K562 (cell line): Measurements from ENCODE around the gene FARP1. TPM values are rescaled to one million over a fixed set of nuclear protein-coding genes. Genes with fewer than 3 reads are reported as not detected.

ENCODE experiments used
- ATAC-seq: fragments of 200-7000 bp; cut with Tn5 transposase; 3 replicates; pipeline ENCODE4 v1.9.1; 2020; ENCODE audit warnings: moderate library complexity
- BruUV-seq: library from RNA; stranded (reverse); fragments of 400-500 nt; replicated peaks from 2 replicates; lab custom pipeline; 2021; lab: Mats Ljungman, UMichigan
- CTCF ChIA-PET: fragments of 300-600 bp; formaldehyde crosslinking; extraction: SDS; loops from one replicate; lab custom pipeline; 2021; ENCODE audit warnings: low intra/inter-chr PET ratio; lab: Yijun Ruan, JAX
- POLR2A ChIA-PET: fragments of 300-600, 350-650 bp; sonication (Branson Sonifier 250); formaldehyde crosslinking; extraction: SDS; loops from one replicate; lab custom pipeline; 2021; ENCODE audit warnings: antibody characterized with exemption, inconsistent platforms; lab: Yijun Ruan, JAX
- DNase-seq, 4 experiments: peaks; one replicate each; pipeline versions ENCODE4 v3.0.0 to v3.0.0-alpha.2; 2011 to 2018; ENCODE audit warnings: low spot score in 3 of 4, mixed read lengths in 3 of 4; ENCODE audit errors: extremely low read depth in 1 of 4
- FAIRE-seq: peaks from 2 replicates; lab custom pipeline; 2011; peaks lifted over from hg19 to GRCh38; lab: Jason Lieb, UNC
- H2AFZ ChIP-seq: 2 replicates; pipeline ENCODE4 v1.6.0; 2011; ENCODE audit warnings: low read depth, low read length, control low read depth, inconsistent platforms
- H3K27ac ChIP-seq: fragments of 200-600 bp; 3 replicates; pipeline ENCODE4 v1.8.0; 2011; ENCODE audit warnings: low read depth, mild to moderate bottlenecking, control low read depth, inconsistent platforms, low read length, moderate library complexity, mixed read lengths; ENCODE audit errors: extremely low read depth
- H3K27me3 ChIP-seq, 2 experiments: fragments of 300-600 bp in 1 of 2; 2 replicates in 1 of 2; 3 replicates in 1 of 2; pipeline versions ENCODE4 v1.6.0 to v1.8.0; 2011; ENCODE audit warnings: inconsistent platforms in 2 of 2, low read length in 2 of 2, mild to moderate bottlenecking in 1 of 2, mixed read lengths in 1 of 2, moderate library complexity in 1 of 2; ENCODE audit not compliant: control insufficient read depth in 2 of 2, insufficient read depth in 2 of 2
- H3K36me3 ChIP-seq: fragments of 300-600 bp; 3 replicates; pipeline ENCODE4 v1.8.0; 2011; ENCODE audit warnings: mild to moderate bottlenecking, low read length, inconsistent platforms; ENCODE audit not compliant: control insufficient read depth, insufficient read depth
- H3K4me1 ChIP-seq, 2 experiments: fragments of 200-600 bp in 1 of 2; replicated peaks in 1 of 2; 2 replicates in 1 of 2; 3 replicates in 1 of 2; pipeline versions ENCODE4 v1.5.1 to v1.8.0; 2011; ENCODE audit warnings: inconsistent platforms in 2 of 2, low read length in 2 of 2, mild to moderate bottlenecking in 1 of 2, mixed read lengths in 1 of 2, moderate library complexity in 1 of 2; ENCODE audit not compliant: control insufficient read depth in 2 of 2, insufficient read depth in 2 of 2
- H3K4me2 ChIP-seq: 2 replicates; pipeline ENCODE4 v1.6.1; 2011; ENCODE audit warnings: low read length, control low read depth, inconsistent platforms, mixed read lengths; ENCODE audit not compliant: insufficient read depth
- H3K4me3 ChIP-seq: fragments of 200-600 bp; sonication (generic), shearing (Covaris generic); 2 replicates; pipeline ENCODE4 v1.5.1; 2016; ENCODE audit warnings: control low read depth, inconsistent platforms
- H3K79me2 ChIP-seq: fragments of 200-600 bp; 3 replicates; pipeline ENCODE4 v1.8.0; 2011; ENCODE audit warnings: low read length, inconsistent platforms; ENCODE audit not compliant: control insufficient read depth, insufficient read depth
- H3K9ac ChIP-seq, 2 experiments: 2 replicates each; pipeline versions ENCODE4 v1.6.0 to v1.6.1; 2011; ENCODE audit warnings: low read depth in 2 of 2, low read length in 2 of 2, control low read depth in 1 of 2, inconsistent platforms in 1 of 2, mild to moderate bottlenecking in 1 of 2, mixed read lengths in 1 of 2; ENCODE audit not compliant: insufficient read depth in 1 of 2
- H3K9me1 ChIP-seq: one replicate; pipeline ENCODE4 v1.6.0; 2011; ENCODE audit warnings: inconsistent platforms, mild to moderate bottlenecking, low read length, moderate library complexity; ENCODE audit not compliant: control insufficient read depth, insufficient read depth
- H3K9me3 ChIP-seq: replicated peaks from 2 replicates; pipeline ENCODE4 v1.5.1; 2011; ENCODE audit warnings: low read depth, low read length, inconsistent platforms; ENCODE audit not compliant: control insufficient read depth, insufficient read depth
- H4K20me1 ChIP-seq: replicated peaks from 2 replicates; pipeline ENCODE4 v1.6.1; 2011; ENCODE audit warnings: low read length, inconsistent platforms, mixed read lengths; ENCODE audit not compliant: control insufficient read depth, insufficient read depth
- IRF2 ChIP-seq: sonication (generic); formaldehyde crosslinking; IDR thresholded peaks from 2 replicates; pipeline ENCODE4 v1.8.1; 2022; ENCODE audit warnings: mild to moderate bottlenecking, missing genetic modification reagents
- MED1 ChIP-seq: sonication (generic); formaldehyde crosslinking; IDR thresholded peaks from 2 replicates; pipeline ENCODE4 v1.8.1; 2023; ENCODE audit warnings: missing genetic modification reagents, borderline replicate concordance
- PHF8 ChIP-seq: fragments of 200-600 bp; sonication (generic); IDR thresholded peaks from 2 replicates; pipeline ENCODE4 v1.6.1; 2012; ENCODE audit warnings: mixed run types, mild to moderate bottlenecking, inconsistent platforms, low read length, moderate library complexity, borderline replicate concordance
- POLR3G ChIP-seq: IDR thresholded peaks from 2 replicates; pipeline ENCODE4 v1.6.1; 2011; ENCODE audit not compliant: insufficient read length, insufficient replicate concordance; ENCODE audit errors: extremely low read depth
- SIRT6 ChIP-seq: IDR thresholded peaks from one replicate; pipeline ENCODE4 v1.6.1; 2012; ENCODE audit warnings: low read depth, mild to moderate bottlenecking, control low read depth, inconsistent platforms, low read length, moderate library complexity
- STAG1 ChIP-seq: sonication (generic); formaldehyde crosslinking; IDR thresholded peaks from 2 replicates; pipeline ENCODE4 v1.5.0; 2020; ENCODE audit warnings: missing genetic modification reagents, borderline replicate concordance
- TBP ChIP-seq: optimal IDR thresholded peaks from 2 replicates; pipeline ENCODE3; 2011; ENCODE audit warnings: low read depth, low read length, improper control_type of control experiment
- TFAM ChIP-seq: fragments of 250-450 bp; sonication (Bioruptor Pico); conservative IDR thresholded peaks from 2 replicates; pipeline ENCODE4 v1.5.0; 2021; ENCODE audit warnings: mild to moderate bottlenecking, moderate library complexity
- ZFPM2 ChIP-seq: fragments of 250-450 bp; sonication (Bioruptor Pico); IDR thresholded peaks from 2 replicates; pipeline ENCODE4 v1.5.1; 2022; ENCODE audit warnings: mild to moderate bottlenecking
- WGBS: fragments of 100-300 bp; shearing (Covaris generic); methylation state at CpG from one replicate; pipeline ENCODE4 v1.1.6; 2016; ENCODE audit warnings: low coverage, mixed read lengths; ENCODE audit not compliant: insufficient coverage; ENCODE audit errors: missing lambda C conversion rate; 5-methylcytosine and 5-hydroxymethylcytosine counted together
- in situ Hi-C: fragments of 300-500 bp; cut with MboI; formaldehyde crosslinking; loops from 4 replicates; pipeline ENCODE4 v1.15.0; 2018; ENCODE audit warnings: inconsistent platforms, mixed read lengths
- intact Hi-C: fragments of 100-400 bp; cut with micrococcal nuclease; formaldehyde crosslinking; loops from 2 replicates; pipeline ENCODE4 v1.14.2; 2022
- polyA plus RNA-seq, 8 experiments: library from polyadenylated mRNA; depleted of rRNA in 4 of 8; stranded (reverse) in 5 of 8; unstranded in 3 of 8; fragments of >200 nt; fragmentation: Nextera tagmentation in 2 of 8; fragmentation: Illumina TruSeq in 1 of 8; extraction: Ambion mirVana in 2 of 8; extraction: Trizol in 1 of 8; gene quantifications; 2 replicates each; pipeline versions ENCODE4 v1.2.1 to v1.2.3, GENCODE V29; 2011 to 2014; ENCODE audit warnings: inconsistent platforms in 1 of 8, missing spikeins in 1 of 8
- total RNA-seq, 7 experiments: library from RNA; depleted of rRNA in 6 of 7; stranded (reverse); fragments of >200 nt in 6 of 7; fragmentation: Illumina TruSeq in 2 of 7; extraction: Trizol in 2 of 7; gene quantifications; 2 replicates each; pipeline versions ENCODE4 v1.2.1 to v1.2.3, GENCODE V29; 2011 to 2021; ENCODE audit warnings: low replicate concordance in 1 of 7
- TF ChIP-seq, protein P1 (sequence below): fragments of 150-350 bp; conservative IDR thresholded peaks from 2 replicates; pipeline ENCODE4 v1.6.1; 2014; ENCODE audit warnings: low read length

The FARP1 gene
- total and polyA plus RNA-seq, 9 of the 15 experiments (the other 6 are each of a cell fraction or from before 2014, with no cell fraction given) = 0.03 to 0.29 (median 0.05) TPM; not detected in 3

GRCh38 chr13:98436233-98436910 is 293.5 kb downstream of the FARP1 start:
- H4K20me1 ChIP-seq = no peaks in the 10 kb centered on the region
- no peaks in the 10 kb centered on the region for H3K79me2 ChIP-seq
- no peak overlapping the region for H2AFZ ChIP-seq
- H3K4me1 ChIP-seq = no peaks in the 10 kb centered on the region
- no peaks in the 10 kb centered on the region for H3K9me3 ChIP-seq
- FAIRE-seq (no peak), DNase-seq (no peak), ATAC-seq (no peak)
- WGBS = 2% methylated on average over 11 of the region's 12 CpGs
- no peak overlapping the region for H3K4me3 ChIP-seq
- no peak overlapping the region for H3K9ac ChIP-seq
- ChIA-PET POLR2A (no interaction called here), CTCF (no interaction called here)
- in situ Hi-C loops (no loop called here), intact Hi-C loops (no loop called here)
- H3K27me3 ChIP-seq = peaks cover 23 to 84% of the 10 kb centered on the region in 2 experiments
- H3K9me1 ChIP-seq = no peaks in the 10 kb centered on the region
- BruUV-seq = no TSS peak
- no peaks in the 10 kb centered on the region for H3K36me3 ChIP-seq
- TF ChIP-seq PHF8 = no peak
- no peak for TF ChIP-seq POLR3G
- no peak for TF ChIP-seq ZFPM2 (CRISPR knock-in tag)
- H3K4me2 ChIP-seq = no peak overlapping the region
- H3K27ac ChIP-seq = no peak overlapping the region

DNA sequence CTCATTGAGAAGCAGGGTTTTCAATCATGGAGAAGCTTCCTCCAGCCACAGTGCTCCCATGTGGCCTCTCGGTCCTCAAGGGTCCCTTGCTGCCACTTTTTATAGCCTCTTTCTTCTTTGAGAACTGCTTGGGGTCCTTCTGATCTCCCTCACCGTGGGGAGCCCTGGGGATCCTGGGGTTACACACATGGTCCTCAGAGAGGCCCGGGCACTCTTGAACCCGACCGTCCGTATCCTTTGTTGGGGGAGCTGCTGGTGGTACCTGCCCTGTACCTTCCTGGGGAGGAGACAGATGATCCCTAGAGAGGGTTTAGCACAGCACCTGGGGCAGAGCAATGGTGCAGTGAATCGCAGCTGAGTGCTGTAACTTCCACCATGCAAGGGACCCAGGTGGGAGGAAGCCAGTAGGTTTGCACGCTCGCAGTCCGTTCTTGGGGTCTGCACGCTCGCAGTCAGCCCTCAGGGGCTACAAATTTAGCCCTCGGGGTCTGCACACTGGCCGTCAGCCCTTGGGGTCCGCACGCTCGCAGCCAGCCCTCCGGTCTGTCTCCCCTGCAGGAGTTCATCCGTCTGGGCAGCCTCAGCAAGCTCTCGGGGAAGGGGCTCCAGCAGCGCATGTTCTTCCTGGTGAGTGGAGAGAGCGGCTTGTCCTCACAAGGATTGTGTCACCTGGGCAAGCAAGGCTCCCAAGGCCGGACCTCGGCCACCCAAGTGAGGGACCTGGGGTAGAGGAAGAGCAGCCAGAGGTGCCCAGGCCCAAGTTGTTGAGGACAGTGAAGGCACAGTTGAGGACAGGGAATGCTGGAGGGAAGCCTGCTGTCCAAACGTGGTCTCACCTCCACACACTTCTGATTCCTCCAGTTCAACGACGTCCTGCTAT is 295.6 kb downstream of the FARP1 start:
- DNase-seq (no peak), ATAC-seq (no peak), FAIRE-seq (no peak)
- 3% methylated on average over 13 of the region's 27 CpGs for WGBS
- no peaks in the 10 kb centered on the region for H3K79me2 ChIP-seq
- in situ Hi-C loops (no loop called here), intact Hi-C loops (no loop called here)
- no peaks in the 10 kb centered on the region for H3K36me3 ChIP-seq
- no peak overlapping the region for H3K4me3 ChIP-seq
- no peaks in the 10 kb centered on the region for H3K9me3 ChIP-seq
- ChIA-PET POLR2A (no interaction called here), CTCF (no interaction called here)
- no peaks in the 10 kb centered on the region for H3K9me1 ChIP-seq
- H3K27me3 ChIP-seq = peaks cover 18 to 83% of the 10 kb centered on the region in 2 experiments
- no TSS peak for BruUV-seq
- H3K9ac ChIP-seq = no peak overlapping the region
- H4K20me1 ChIP-seq = no peaks in the 10 kb centered on the region
- no peaks in the 10 kb centered on the region; a peak in 1 of 5 replicates for H3K4me1 ChIP-seq
- no peak overlapping the region for H3K4me2 ChIP-seq
- no peak overlapping the region for H2AFZ ChIP-seq
- no peak overlapping the region for H3K27ac ChIP-seq
- TF ChIP-seq, protein P1, sequence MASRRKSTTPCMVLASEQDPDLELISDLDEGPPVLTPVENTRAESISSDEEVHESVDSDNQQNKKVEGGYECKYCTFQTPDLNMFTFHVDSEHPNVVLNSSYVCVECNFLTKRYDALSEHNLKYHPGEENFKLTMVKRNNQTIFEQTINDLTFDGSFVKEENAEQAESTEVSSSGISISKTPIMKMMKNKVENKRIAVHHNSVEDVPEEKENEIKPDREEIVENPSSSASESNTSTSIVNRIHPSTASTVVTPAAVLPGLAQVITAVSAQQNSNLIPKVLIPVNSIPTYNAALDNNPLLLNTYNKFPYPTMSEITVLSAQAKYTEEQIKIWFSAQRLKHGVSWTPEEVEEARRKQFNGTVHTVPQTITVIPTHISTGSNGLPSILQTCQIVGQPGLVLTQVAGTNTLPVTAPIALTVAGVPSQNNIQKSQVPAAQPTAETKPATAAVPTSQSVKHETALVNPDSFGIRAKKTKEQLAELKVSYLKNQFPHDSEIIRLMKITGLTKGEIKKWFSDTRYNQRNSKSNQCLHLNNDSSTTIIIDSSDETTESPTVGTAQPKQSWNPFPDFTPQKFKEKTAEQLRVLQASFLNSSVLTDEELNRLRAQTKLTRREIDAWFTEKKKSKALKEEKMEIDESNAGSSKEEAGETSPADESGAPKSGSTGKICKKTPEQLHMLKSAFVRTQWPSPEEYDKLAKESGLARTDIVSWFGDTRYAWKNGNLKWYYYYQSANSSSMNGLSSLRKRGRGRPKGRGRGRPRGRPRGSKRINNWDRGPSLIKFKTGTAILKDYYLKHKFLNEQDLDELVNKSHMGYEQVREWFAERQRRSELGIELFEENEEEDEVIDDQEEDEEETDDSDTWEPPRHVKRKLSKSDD = no peak
- TF ChIP-seq IRF2 (CRISPR knock-in tag) (no peak), TBP (no peak), MED1 (CRISPR knock-in tag) (no peak), STAG1 (CRISPR knock-in tag) (no peak), SIRT6 (no peak), TFAM (CRISPR knock-in tag) (no peak)
